AG04450 (cell line): ENCODE results near the gene TTC34. TPM values are rescaled to one million over a fixed set of nuclear protein-coding genes. Genes with fewer than 3 reads are reported as not detected.

ENCODE experiments used
- CTCF ChIA-PET: fragments of 300-600, 350-600 bp; formaldehyde crosslinking; extraction: SDS; loops from one replicate; lab custom pipeline; 2022; ENCODE audit warnings: antibody characterized with exemption, inconsistent platforms; lab: Charles Lee
- POLR2A ChIA-PET: fragments of 350-600 bp; formaldehyde crosslinking; extraction: SDS; loops from one replicate; lab custom pipeline; 2021; ENCODE audit warnings: antibody characterized with exemption, inconsistent platforms; lab: Yijun Ruan, JAX
- DNase-seq: peaks from one replicate; pipeline ENCODE4 v3.0.0-alpha.2; 2011; ENCODE audit warnings: low read depth, low spot score
- H3K27ac ChIP-seq: one replicate; pipeline ENCODE4 v1.5.1; 2012; ENCODE audit warnings: low read depth, low read length, control low read depth
- H3K27me3 ChIP-seq: one replicate; pipeline ENCODE4 v1.6.0; 2012; ENCODE audit warnings: low read length; ENCODE audit not compliant: control insufficient read depth, insufficient read depth
- H3K4me3 ChIP-seq: 2 replicates; pipeline ENCODE4 v1.5.1; 2011; ENCODE audit warnings: mild to moderate bottlenecking, low read depth, low read length, control low read depth
- H3K9me3 ChIP-seq: 2 replicates; pipeline ENCODE4 v1.5.1; 2012; ENCODE audit warnings: low read length; ENCODE audit not compliant: control insufficient read depth, insufficient read depth
- CTCF ChIP-seq: IDR thresholded peaks from 2 replicates; pipeline ENCODE4 v1.5.1; 2011; ENCODE audit warnings: low read depth, low read length, control low read depth, inconsistent platforms
- polyA minus RNA-seq: library from RNA; depleted of rRNA, polyadenylated mRNA; stranded (reverse); fragments of >200 nt; gene quantifications from 2 replicates; pipeline ENCODE4 v1.2.3, GENCODE V29; 2011; rRNA and poly(A)+ RNA removed
- polyA plus RNA-seq: library from polyadenylated mRNA; depleted of rRNA; stranded (reverse); fragments of >200 nt; gene quantifications from 2 replicates; pipeline ENCODE4 v1.2.3, GENCODE V29; 2011; rRNA removed

Gene TTC34, protein sequence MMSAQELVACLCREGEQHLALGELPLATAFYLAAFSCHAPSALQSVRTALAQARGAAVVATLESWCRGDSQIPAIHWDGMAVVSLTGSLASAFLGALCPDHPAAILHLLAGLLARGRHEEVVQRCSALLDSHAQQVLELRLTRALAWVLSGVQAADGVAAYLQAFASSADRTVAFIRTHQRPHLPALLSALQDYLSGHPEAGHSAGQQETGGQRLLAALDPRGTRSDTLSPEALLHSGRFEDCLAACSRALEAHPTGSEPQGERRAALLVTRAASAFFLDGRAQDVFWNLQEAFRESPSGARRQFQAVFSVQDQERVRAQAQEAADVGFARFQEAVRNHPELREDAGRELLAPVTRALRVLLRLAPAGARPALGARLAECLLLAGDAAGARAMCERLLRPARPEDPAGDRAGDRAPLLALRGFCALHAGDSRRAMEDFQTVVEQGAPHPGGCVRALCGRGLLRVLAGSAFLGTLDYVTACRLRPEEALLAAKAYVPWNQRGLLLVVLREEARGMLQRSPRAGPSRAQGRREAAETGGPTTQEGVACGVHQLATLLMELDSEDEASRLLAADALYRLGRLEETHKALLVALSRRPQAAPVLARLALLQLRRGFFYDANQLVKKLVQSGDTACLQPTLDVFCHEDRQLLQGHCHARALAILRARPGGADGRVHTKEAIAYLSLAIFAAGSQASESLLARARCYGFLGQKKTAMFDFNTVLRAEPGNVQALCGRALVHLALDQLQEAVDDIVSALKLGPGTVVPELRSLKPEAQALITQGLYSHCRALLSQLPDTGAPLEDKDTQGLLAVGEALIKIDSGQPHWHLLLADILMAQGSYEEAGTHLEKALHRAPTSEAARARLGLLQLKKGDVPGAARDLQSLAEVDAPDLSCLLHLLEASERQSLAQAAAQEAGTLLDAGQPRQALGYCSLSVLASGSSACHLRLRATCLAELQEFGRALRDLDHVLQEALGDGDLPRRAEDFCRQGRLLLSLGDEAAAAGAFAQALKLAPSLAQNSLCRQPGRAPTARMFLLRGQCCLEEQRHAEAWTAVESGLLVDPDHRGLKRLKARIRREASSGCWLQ
- polyA plus RNA-seq (0.06 TPM in 2 replicates), polyA minus RNA-seq (0.78 and 0.96 TPM in 2 replicates)

DNA sequence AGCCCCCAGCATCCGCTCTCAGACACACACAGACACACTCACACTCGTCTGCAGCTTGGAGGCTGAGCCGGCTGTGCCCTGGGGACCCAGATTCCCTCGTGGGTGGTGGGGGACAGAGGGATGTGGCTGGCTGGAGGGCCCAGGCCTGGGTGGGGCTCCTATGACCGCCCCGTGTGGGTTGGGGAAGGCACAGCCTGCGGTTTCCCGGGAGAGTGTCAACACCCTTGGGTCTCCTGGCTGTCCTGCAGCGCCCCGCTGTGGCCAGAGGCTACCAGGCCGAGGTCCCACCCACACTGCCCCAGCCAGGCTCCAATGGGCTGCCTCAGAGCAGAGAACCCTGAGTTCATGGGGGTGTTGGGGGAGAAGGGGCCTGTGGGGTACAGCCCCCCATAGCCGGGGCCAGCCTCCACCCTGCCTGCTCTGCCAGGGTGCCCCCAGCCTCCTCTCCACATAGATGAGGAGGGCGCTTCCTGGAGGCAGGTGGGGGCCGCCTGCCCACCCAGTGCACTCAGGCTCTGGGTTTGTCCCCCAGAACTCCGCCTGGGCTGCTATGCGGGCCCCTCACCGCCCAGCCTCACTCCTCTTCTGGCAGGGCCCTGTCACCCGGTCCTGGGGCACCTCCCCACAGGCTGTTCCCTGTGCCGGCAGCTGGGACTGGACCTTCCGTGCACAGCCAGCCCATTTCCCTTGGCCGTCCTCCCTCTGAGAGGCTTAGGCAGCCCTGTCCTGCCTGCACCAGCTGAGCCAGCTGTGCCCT, at the start of gene TTC34:
Gene TTC34, minus strand, starts transcription at position 159 of the 757 bp plus-strand sequence. CDS start 866 bp downstream, outside the sequence.
- ChIA-PET CTCF (no interaction called here), POLR2A (no interaction called here)
- Histone ChIP-seq H3K27ac (no peak within 1 kb of the TSS), H3K9me3 (peaks cover 97% of the 10 kb centered on the region), H3K27me3 (no peaks in the 10 kb centered on the region), H3K4me3 (no peak within 1 kb of the TSS)
- no peak for DNase-seq
- TF ChIP-seq CTCF = no peak

- H3K27ac ChIP-seq = no peak overlapping the region
- ChIA-PET CTCF (no interaction called here), POLR2A (no interaction called here)
- no peak overlapping the region for H3K4me3 ChIP-seq
- no peak for DNase-seq
- H3K27me3 ChIP-seq = no peaks in the 10 kb centered on the region
- H3K9me3 ChIP-seq = peaks cover 76% of the 10 kb centered on the region
- TF ChIP-seq CTCF = no peak
Measured at GRCh38 chr1:2850502-2850901, 49.0 kb upstream of the TTC34 start.

DNA sequence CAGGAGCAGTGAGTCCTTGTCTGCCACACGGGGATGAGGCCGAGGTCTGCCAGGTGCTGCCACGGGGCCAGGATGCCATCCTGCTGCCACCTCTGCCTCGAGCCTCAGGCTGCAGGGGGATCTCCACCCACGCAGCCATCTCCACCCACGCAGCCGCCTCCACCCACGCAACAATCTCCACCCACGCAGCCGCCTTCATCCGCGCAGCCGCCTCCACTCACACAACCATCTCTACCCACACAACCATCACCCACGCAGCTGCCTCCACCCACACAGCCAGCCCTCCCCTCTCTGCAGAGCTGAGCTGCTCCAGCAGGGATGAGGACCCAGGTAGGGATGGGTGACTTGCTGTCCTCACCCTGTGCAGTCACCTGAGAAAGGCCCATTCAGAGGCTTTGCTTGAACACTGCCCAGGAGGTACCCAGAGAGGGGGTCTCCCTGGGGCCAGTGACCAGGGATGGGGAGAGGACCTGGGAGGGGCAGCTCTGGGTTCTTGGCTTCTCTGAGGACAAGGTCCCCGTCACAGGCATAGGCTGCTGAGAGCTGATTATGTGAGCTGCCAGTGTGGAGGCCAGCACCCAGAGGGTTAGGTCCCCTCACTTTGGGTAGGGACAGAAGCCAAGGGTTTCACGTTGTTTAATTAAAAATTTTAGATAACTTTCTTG, 46.6 kb upstream of the TTC34 start:
- no peak for TF ChIP-seq CTCF
- POLR2A ChIA-PET = no interaction called here
- no peaks in the 10 kb centered on the region for H3K27me3 ChIP-seq
- no peak overlapping the region for H3K4me3 ChIP-seq
- H3K9me3 ChIP-seq = peaks cover 64% of the 10 kb centered on the region
- H3K27ac ChIP-seq = no peak overlapping the region
- no peak for DNase-seq
- CTCF ChIA-PET = no interaction called here

- ChIA-PET POLR2A (no interaction called here), CTCF (no interaction called here)
- no peak for DNase-seq
- Histone ChIP-seq H3K27me3 (no peaks in the 10 kb centered on the region), H3K4me3 (no peak overlapping the region), H3K27ac (no peak overlapping the region), H3K9me3 (peaks cover 62% of the 10 kb centered on the region)
- TF ChIP-seq CTCF = no peak
Measured at GRCh38 chr1:2847086-2847985, 45.8 kb upstream of the TTC34 start.
